ENCODE measurements around the gene DKK3. TPM values are rescaled to one million over a fixed set of nuclear protein-coding genes. Genes with fewer than 3 reads are reported as not detected.

DKK3 gene
- total RNA-seq, 1 donor from 2014 or later = 8.9 TPM

DNA sequence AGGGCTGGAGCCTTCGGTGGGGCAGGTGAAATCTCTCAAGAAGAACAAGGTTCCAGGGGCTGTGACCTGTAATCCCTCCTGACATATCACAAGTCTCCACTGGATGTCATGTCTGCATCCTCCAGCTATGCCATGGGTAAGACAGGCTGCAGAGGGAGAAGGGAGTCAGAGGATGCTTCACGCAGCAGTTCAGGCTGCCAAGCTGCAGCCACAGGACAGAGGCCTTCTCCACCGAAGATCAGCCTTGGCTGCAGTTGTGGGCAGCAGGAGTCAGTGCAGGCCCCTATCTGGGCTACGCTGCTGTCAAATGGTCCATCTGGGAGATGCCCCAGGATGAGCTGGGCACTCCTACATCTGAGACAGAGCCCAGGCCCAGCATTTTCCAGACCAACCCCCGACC lies 25.0 kb downstream of the DKK3 start:
- DNase-seq (ENCODE audit: low spot score) = peak; percentile 55

DNA sequence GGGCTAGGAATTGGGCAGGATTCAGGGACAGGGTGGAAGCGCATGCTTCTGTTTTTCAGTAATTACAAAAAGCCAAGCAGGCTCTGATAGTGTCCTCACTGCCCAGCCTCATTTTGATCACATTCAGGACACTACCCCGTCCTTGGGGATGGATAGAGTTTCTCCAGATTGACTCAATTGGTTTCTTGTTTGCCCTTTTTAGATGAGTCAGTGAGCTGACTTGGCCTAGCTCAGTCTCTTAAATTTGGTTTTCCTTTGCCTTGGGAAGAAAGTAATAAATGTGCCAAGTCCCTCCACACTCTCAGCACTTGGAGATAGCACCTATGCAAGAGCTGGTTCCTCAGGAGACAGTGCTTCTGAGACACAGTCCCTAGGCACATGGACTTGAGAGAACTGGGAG lies 25.5 kb downstream of the DKK3 start:
- DNase-seq (ENCODE audit: low spot score) = no peak

DNA sequence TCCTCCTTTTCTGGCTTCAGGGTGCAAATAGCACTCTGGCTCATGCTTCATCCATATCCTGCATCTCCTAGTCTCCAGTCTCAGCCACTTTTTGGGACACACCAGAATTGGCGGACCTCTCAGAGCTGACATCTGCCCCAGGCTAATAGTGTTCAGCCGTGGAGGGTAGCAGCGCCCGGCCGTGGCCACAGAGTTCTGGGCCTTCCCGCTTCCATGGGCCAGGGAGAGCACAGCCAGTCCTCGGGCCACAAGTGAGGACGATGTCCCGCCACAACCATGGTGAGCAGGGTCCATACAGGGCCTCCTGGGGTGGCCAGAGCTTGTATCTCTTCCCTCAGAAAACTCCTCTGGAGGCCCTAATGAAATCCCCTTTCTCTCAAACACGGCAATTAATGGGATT lies 26.0 kb downstream of the DKK3 start:
- peak; percentile 89 for DNase-seq (ENCODE audit: low spot score)

- no peak for DNase-seq (ENCODE audit: low spot score)
These were observed 26.6 kb downstream of the DKK3 start for GRCh38 chr11:11981840-11982239.

GRCh38 chr11:11981364-11981763 lies 27.1 kb downstream of the DKK3 start:
- DNase-seq (ENCODE audit: low spot score) = no peak

DNA sequence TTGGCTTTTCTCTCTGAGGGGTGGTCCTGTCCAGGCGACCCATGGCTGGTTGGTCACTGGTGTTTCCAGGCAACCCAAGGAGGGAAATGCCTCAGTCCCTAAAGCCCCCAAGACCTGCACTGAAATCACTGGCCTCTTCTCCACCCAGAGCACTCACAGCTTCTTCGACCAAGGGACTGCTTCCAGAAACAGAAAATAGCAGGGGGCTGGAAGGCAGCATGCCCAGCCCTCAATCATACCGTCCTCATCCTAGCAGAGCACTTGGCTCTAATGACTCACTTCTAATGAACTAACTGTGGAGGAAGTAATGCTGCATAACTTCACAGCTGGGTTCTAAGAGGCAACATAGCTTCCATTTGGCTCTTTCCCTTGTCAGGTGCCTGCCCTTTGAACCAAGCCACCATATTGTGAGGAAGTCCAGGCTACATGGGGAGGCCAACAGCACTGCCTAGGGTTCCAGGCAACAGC lies 27.6 kb downstream of the DKK3 start:
- no peak for DNase-seq (ENCODE audit: low spot score)

DNA sequence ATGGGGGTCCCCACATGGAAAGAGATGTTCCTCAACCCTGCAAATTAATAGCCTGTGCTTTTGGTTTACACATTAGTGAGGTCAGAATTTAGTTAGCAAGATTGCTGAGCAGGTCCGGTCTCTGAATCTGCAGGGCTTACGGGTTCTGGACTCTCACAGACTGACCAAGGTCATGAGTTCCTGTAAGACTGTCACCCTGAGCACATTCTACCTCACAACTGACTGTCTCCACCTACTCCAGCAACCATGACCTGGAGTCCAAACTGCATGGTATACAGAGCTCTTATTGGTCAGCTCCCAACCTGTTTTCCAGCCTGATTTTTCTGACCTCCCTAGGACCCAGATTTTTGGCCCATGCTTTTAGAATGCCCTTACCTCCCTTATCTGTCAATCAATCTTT lies 28.2 kb downstream of the DKK3 start:
- DNase-seq (ENCODE audit: low spot score) = no peak

DNA sequence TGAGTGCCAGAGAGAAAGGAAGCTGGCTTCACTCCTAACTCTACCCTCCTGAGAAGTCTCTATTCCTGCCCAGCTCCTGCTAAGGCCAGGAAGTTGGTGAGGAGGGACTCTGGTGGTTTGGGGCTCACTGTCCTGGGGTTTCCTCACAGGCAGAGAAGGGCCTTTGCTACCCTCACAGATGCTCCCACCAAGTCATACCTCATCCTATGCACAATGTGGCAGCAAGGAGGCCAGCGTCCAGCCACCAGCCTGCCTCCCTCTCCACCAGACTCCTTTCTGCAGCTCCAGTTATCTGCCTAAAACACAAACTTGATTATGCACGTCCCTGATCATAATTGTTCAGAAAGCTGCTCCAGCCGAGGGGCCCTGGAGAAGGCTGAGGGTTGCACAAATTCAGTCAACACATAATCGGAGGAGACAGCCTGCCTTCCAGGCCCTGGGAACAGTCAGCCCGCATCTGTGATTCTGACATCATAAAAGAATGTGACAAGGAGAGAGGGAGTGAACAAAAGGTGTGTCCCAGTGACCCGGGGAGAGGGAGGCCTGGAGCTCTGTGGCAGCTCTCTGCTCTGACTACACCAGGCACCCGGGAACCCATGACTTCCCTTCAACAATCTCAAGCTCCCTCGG lies 28.8 kb downstream of the DKK3 start:
- DNase-seq (ENCODE audit: low spot score) = peak; percentile 80

- DNase-seq (ENCODE audit: low spot score) = peak; percentile 89
These were observed 29.5 kb downstream of the DKK3 start for GRCh38 chr11:11978792-11979487.

DNA sequence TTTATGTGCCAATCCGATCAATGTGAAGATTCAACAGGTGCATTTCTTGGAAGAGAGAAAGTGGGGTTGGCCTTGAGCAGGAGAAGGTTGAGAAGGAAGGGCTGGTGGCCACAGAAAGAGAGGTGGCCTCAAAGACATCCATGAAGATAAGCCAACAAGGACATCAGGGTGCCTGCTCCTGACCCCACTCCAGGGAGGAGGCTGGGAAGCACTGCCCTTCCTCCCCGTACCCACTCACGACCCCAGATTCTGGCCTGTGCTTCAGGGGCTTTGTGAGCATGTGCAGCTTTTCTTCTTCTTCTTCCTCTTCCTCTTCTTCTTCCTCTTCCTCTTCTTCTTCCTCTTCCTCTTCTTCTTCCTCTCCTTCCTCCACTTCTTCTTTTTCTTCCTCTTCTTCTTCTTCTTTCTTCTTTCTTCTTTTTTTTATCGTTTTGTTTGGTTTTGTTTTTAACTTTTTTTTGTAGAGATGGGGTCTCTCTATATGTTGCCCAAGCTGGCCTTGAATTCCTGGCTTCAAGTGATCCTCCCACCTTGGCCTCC lies 30.3 kb downstream of the DKK3 start:
- no peak for DNase-seq (ENCODE audit: low spot score)

DNA sequence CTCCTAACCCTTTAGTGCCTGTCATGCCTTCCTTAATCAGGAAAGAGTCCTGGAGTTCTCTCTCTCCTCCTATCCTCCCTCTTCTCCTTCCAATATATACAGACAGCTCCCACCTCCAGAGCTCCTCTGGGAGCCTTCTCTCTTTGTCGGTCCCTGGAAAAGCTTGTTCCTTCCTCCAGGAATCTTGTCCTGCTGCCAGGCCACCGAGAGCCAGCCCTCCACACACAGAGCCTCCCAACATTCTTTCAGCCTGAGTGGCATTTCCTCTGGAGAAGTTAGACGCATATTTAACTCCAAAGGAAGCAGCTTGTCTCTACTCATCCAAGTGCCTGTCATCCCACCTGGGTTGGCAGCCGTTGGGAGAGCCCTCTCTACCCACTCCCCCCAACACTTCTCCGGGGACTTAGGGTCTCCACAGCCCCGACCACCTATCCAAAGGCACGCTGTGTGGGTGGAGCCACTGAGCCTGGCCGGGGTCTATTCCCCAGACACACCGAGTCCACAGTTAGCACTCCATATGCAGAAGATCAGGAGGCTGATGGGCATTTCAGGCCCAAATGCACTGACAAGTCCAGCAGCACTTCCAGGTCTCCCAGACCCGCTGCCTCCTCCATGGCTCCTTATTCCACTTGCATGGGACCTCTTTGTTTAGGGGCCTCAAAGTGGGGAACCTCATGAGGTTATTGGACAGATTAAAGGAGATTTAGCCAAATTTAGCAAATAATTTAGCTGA lies 31.1 kb downstream of the DKK3 start:
- peak; percentile 77 for DNase-seq (ENCODE audit: low spot score)

- DNase-seq (ENCODE audit: low spot score) = peak; percentile 78
These were observed 31.8 kb downstream of the DKK3 start for GRCh38 chr11:11976481-11977127.

- DNase-seq (ENCODE audit: low spot score) = peak; percentile 80
These were observed 33.0 kb downstream of the DKK3 start for GRCh38 chr11:11975201-11976092.

- peak; percentile 82 for DNase-seq (ENCODE audit: low spot score)
These were observed 34.6 kb downstream of the DKK3 start for GRCh38 chr11:11973866-11974265.

DNA sequence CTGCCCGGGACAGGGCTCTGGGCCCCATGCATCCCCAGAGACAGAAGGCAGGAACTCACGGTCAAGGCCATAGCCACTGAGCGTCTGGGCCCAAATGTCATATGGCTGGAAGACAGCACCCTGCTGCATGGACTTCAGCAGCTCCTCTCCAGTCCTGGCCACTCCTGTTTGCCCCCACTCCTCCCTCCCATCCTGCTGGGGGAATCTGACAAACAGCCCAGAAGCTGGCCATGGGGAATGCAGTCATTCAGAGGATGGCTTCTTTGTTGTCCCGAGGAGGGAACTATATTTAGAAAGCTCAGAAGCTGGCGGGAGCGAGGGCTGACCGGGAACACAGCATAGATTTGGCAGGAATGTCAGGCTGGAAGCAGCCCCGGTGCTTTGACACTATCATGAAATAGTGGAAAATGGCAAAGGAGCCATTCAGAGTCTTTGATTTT lies 35.0 kb downstream of the DKK3 start:
- DNase-seq (ENCODE audit: low spot score) = peak; percentile 89

DNA sequence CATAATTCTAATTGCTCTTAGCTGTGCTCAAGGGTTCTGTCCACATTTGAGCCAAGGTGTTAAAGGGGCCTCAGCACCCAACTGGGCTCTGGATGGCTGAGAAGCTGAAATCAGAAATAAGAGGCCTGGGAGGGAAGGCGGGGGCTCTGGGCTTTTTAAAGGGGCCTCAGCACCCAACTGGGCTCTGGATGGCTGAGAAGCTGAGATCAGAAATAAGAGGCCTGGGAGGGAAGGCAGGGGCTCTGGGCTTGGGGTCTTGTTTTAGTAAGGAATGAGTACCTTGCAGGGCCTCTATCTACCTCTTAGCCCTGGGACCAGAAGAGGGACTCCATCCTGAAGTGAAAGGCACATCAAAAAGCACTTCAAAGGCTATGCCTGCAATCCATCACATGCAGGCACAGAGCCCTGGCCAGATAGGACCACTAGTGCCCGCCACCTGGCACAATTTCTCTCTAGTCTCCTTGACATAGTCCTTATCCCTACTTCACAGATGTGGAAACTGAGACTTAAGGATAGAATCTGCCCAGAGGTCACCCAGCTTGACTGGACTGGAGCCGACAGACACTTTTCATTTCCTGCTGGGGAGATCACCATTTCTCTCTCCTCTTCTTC lies 35.6 kb downstream of the DKK3 start:
- no peak for DNase-seq (ENCODE audit: low spot score)

DNA sequence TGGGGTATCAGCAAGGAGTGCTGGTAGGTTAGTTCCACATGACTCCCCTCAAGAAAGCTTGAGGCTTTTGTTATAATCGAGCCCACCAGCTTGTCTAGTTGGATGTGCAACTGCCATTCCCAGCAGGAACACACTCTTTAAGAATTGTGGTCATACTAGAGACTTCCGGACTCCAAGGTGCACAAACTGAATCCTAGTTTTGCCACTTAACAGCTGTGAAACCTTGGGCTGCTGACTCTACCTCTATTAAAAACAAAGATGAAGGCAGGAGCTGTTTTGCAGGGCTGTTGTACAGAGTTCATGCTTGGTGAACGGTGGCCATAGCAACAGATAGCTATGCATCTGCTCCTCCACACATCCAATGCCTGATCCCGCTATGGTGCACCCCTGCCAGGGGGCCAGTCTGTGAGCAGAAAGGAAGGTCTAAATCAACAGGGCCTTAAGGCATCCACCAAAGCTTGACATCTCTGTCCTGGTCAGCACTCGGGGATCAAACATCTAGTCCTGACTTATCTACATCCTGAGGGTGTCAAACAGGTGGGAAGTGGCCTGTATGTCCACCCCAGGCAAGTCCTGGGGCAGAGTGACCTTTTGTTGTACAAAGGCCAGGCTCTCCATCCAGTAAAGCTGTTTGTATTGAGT lies 36.4 kb downstream of the DKK3 start:
- peak; percentile 74 for DNase-seq (ENCODE audit: low spot score)

- no peak for DNase-seq (ENCODE audit: low spot score)
These were observed 37.9 kb downstream of the DKK3 start for GRCh38 chr11:11970556-11970955.

Measured in mesenteric fat pad (tissue), 1 donor.